Measurements from ENCODE around the gene TRIM51. TPM values are rescaled to one million over a fixed set of nuclear protein-coding genes. Genes with fewer than 3 reads are reported as not detected.
A peak's percentile ranks its signal among the peaks of the same experiment; 100 is the strongest.
"Not testable (repeated sequence)": the region's sequence is repeated elsewhere in the genome, so short reads cannot be mapped to it uniquely, and the experiment has no call there.

Gene TRIM51
- total RNA-seq (2014; rRNA removed; shearing (Covaris generic)) = 23.7 and 23.9 TPM in 2 replicates
- polyA plus RNA-seq (2015; cell fraction: cytosol; rRNA removed) = 9.5 and 11.4 TPM in 2 replicates
- polyA plus RNA-seq (2015; cell fraction: nucleus; rRNA removed) = 9.6 and 14.4 TPM in 2 replicates

GRCh38 chr11:55882997-55883396 lies at the start of gene TRIM51:
Gene TRIM51, plus strand, starts transcription at chr11:55883297. Its CDS starts 2,132 bp downstream, at chr11:55885429.
- DNase-seq (ENCODE audit: low read depth, low spot score); in situ Hi-C loops (cut with HindIII; ENCODE audit: low pct_unique_long_range_greater_than_20kb, low sequenced_read_pairs): not testable (repeated sequence)

- DNase-seq (ENCODE audit: low read depth, low spot score) = no peak
- in situ Hi-C loops (cut with HindIII; ENCODE audit: low pct_unique_long_range_greater_than_20kb, low sequenced_read_pairs) = no loop called here
Measured at GRCh38 chr11:55838452-55838851, 44.6 kb upstream of the TRIM51 start, which contains the start of gene OR5D16. Gene OR5D16, plus strand, starts transcription at chr11:55838752. Its CDS starts 0 bp downstream, at chr11:55838752.

- no peak for DNase-seq (ENCODE audit: low read depth, low spot score)
- in situ Hi-C loops (cut with HindIII; ENCODE audit: low pct_unique_long_range_greater_than_20kb, low sequenced_read_pairs) = no loop called here
Measured at GRCh38 chr11:55847453-55847852, 35.6 kb upstream of the TRIM51 start.

- no peak for DNase-seq (ENCODE audit: low read depth, low spot score)
- in situ Hi-C loops (cut with HindIII; ENCODE audit: low pct_unique_long_range_greater_than_20kb, low sequenced_read_pairs) = no loop called here
Measured at GRCh38 chr11:55849037-55849436, 34.1 kb upstream of the TRIM51 start.

- in situ Hi-C loops (cut with HindIII; ENCODE audit: low pct_unique_long_range_greater_than_20kb, low sequenced_read_pairs) = no loop called here
- no peak for DNase-seq (ENCODE audit: low read depth, low spot score)
Measured at GRCh38 chr11:55852141-55852540, 31.0 kb upstream of the TRIM51 start.

GRCh38 chr11:55854704-55855103 lies 28.4 kb upstream of the TRIM51 start:
- in situ Hi-C loops (cut with HindIII; ENCODE audit: low pct_unique_long_range_greater_than_20kb, low sequenced_read_pairs) = no loop called here
- peak; percentile 4 for DNase-seq (ENCODE audit: low read depth, low spot score)

GRCh38 chr11:55867354-55867753 lies 15.7 kb upstream of the TRIM51 start:
- in situ Hi-C loops (cut with HindIII; ENCODE audit: low pct_unique_long_range_greater_than_20kb, low sequenced_read_pairs); DNase-seq (ENCODE audit: low read depth, low spot score): not testable (repeated sequence)

GRCh38 chr11:55872731-55873130 lies 10.4 kb upstream of the TRIM51 start:
- DNase-seq (ENCODE audit: low read depth, low spot score); in situ Hi-C loops (cut with HindIII; ENCODE audit: low pct_unique_long_range_greater_than_20kb, low sequenced_read_pairs): not testable (repeated sequence)

GRCh38 chr11:55873146-55873545 lies 10.0 kb upstream of the TRIM51 start:
- in situ Hi-C loops (cut with HindIII; ENCODE audit: low pct_unique_long_range_greater_than_20kb, low sequenced_read_pairs) = not testable (repeated sequence)
- DNase-seq (ENCODE audit: low read depth, low spot score) = peak; percentile 60

- in situ Hi-C loops (cut with HindIII; ENCODE audit: low pct_unique_long_range_greater_than_20kb, low sequenced_read_pairs) = not testable (repeated sequence)
Measured at GRCh38 chr11:55884995-55885394, 1.9 kb downstream of the TRIM51 start.

GRCh38 chr11:55885481-55885880 lies 2.4 kb downstream of the TRIM51 start:
- in situ Hi-C loops (cut with HindIII; ENCODE audit: low pct_unique_long_range_greater_than_20kb, low sequenced_read_pairs) = not testable (repeated sequence)
- DNase-seq (ENCODE audit: low read depth, low spot score) = peak; percentile 92

More at GRCh38 chr11:55884995-55885394, 1.9 kb downstream of the TRIM51 start:
- DNase-seq (ENCODE audit: low read depth, low spot score) = peak; percentile 73

GRCh38 chr11:55895216-55895615 lies 12.1 kb downstream of the TRIM51 start:
- DNase-seq (ENCODE audit: low read depth, low spot score) = peak; percentile 26
- in situ Hi-C loops (cut with HindIII; ENCODE audit: low pct_unique_long_range_greater_than_20kb, low sequenced_read_pairs) = no loop called here

- no peak for DNase-seq (ENCODE audit: low read depth, low spot score)
- in situ Hi-C loops (cut with HindIII; ENCODE audit: low pct_unique_long_range_greater_than_20kb, low sequenced_read_pairs) = no loop called here
Measured at GRCh38 chr11:55902308-55902707, 19.2 kb downstream of the TRIM51 start.

- in situ Hi-C loops (cut with HindIII; ENCODE audit: low pct_unique_long_range_greater_than_20kb, low sequenced_read_pairs) = no loop called here
- no peak for DNase-seq (ENCODE audit: low read depth, low spot score)
Measured at GRCh38 chr11:55914482-55914881, 31.4 kb downstream of the TRIM51 start, which contains the start of gene OR5W2. Gene OR5W2, minus strand, starts transcription at chr11:55914582. Its CDS starts 0 bp downstream, at chr11:55914582.

- DNase-seq (ENCODE audit: low read depth, low spot score) = no peak
- in situ Hi-C loops (cut with HindIII; ENCODE audit: low pct_unique_long_range_greater_than_20kb, low sequenced_read_pairs) = no loop called here
Measured at GRCh38 chr11:55920537-55920936, 37.4 kb downstream of the TRIM51 start.

- in situ Hi-C loops (cut with HindIII; ENCODE audit: low pct_unique_long_range_greater_than_20kb, low sequenced_read_pairs) = no loop called here
- DNase-seq (ENCODE audit: low read depth, low spot score) = no peak
Measured at GRCh38 chr11:55936300-55936699, 53.2 kb downstream of the TRIM51 start, which contains the start of gene OR5I1. Gene OR5I1, minus strand, starts transcription at chr11:55936400. Its CDS starts 0 bp downstream, at chr11:55936400.
